ENCODE results near the gene ANP32A.

The ANP32A gene

DNA sequence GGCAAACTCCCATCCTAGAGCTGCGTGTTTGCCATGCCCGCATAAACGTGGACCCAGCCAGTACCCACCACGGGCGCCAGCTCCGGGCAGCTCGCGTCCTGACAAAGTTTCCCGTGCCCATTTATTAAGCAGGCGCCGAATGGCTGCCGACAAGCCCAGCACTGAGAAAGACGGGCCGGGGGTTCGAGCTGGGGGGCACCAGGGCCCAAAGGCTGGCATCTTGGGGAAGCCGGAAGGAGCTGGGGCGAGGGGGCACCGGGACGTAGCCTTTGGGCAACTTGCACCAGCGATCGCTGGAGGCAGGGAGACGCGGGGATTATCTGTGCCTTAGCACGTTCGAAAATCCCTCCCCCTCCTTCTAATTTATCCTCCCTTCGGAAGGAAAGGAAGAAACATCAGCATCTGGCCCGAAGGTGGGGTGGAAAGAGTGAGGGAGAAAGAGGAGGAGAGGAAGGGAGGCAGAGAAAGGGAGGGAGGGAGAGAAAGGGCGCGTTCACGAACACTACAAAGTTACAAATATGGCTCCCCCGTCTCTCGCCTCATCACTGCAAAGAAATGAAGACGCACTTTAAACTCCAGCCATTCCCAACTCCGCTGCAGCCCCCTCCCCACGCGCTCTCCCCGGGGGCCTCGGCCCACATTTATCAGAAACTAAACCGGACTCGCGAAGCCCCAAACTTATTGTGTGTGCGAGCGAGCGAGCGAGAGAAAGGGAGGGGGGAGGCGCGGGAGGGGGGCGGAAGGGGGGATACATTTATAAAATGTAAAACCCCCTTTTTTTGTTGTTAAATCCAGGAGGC, 1.0 kb downstream of the ANP32A start:
- DNase-seq: no peak

DNA sequence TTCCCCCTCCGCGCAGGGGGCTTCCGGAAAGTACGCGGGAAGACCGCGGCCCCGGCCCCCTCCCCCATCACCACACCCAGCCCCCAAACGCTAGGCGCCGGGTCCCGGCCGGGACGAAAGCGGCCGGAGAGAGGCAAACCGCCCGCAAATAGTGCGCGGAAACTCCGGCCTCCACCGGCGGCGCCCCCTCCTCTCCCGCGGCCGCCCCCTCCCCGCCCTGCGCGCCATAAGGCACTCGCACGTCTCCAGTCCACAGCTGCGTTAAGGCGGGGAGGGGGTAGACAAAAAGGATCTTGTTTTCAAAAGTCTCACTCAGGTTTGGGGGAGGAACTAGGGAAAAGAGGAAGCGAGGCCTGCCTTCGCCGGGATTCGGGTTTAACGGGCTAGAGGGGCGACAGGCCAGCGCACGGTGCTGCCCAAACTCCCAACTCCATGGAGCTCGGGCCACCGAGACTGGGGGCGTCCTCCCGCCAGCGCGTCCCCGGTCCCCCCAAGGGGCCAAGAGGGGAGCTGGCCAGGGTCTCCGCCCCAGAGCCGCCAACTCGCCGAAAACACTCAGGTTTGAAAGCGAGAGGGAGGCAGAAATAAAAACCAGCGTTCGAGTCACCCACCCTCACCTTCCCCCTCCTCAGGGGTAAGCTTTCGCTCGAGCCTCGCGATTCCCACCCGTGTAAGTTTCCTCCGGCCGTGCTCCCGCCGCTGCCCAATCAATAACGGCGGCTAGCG, 1.8 kb downstream of the ANP32A start:
- DNase-seq: no peak

DNA sequence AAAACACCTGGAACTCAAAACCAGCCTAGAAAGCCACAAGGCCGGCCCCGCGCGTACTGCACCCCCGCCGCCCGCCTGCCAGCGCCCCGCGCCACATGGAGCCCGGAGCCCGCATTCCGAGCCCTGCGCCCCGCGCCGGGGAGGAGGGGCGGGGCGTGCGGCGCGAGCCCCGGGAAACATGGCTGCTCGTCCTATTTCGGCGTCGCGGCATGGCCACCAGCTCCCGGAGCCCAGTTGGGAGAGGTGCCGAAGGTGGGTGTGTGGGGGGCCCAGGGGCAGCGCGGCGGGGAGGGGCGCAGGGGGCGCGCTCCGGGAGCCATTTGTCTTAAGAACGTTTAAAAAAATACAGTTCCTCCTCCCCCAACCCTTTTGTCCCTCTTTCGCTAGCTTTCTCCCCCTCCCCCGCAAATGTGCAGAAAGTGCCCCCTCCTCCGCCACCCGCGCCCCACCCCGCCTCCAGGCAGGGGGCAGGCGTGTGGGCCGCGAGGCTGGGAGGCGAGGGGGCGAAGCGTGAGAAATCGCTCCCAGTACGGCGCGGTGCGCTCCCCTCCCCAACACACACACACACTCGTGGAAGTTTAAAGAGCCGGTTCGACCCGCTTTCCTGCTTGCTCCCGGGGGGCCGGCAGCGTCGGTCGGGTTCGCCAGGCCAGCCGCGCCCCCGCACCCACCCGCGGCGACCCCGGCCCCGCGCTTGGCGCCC, 2.5 kb downstream of the ANP32A start:
- DNase-seq: peak; percentile 47 to 62 (median 54)

DNA sequence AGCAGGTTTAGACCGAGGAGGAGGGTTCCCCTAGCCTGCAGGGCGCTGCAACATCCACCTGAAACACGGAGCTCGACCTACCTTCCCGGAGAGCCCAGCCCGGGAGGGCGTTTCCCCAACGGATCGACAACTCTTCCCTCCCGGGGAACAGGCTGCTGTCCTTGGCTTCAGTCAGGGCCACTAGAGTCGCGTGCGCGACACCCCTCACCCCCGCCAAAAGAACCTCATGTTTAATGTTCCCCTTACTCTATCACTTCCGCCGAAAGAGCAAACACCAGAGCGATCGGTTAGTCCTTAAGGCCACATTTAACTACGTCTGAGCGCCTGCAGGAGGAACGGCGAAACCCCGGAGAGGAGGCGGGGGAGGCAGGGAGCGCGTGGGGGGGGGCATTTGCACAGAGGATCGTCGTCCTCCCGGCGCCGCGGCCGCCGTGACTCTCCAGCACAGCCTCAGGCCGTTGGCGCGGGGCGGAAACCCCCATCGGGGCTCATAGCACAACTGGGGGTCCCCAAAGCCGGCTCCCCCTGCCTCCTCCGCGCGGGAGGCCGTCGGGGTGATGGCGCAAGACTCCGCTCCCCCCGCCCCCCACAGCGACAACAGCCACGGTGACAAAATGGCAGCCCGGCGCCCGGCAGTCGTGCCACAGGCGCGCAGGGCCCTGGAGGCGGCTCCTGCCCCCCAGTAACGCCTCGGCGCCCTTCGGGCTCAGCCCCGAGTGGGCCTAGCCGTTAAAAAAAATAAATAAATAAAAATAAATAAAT, 3.2 kb downstream of the ANP32A start:
- DNase-seq: peak; percentile 57 to 75 (median 70)

DNA sequence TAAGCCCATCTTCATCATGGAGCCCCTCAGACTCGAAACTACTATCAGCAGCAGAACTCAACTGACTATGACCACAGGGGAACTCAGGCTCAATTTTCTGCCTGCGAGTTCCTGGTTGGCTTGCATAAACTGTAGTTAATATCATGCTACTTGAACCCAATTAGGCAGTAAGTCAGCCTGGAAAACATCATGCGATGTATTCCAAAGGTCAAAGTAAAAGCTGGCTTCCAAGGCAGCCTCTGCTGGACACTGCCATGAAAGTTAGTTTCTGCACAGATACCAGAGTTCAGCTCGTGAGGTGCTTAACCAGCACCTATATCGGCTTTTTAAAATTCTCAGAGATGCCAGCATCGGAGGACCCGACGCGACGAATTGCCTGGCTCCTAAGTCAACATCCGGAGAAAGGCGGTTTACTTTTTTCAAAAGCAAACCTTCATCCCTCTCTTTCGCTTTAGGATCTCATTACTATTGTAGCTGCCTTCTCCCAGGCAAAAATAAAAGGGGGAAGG, 3.8 kb downstream of the ANP32A start:
- DNase-seq: no peak

DNA sequence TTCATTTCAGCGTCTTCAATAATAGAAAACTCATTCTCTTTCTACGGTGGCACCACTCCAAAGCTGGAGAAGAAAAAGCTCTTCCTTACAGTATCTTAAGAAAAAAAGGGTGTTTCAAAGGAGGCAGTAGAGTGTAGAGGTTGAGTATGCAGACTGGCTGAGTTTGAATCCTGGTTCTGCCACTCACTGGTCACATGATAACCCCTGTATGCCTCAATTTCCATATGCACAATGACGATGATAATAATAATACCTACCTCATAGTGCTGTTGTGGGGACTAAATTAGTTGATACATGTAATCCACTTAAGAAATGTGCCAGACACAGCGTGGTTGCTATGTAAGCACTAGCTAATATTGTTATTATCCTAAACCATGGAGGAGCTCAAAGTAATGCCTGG, 4.5 kb downstream of the ANP32A start:
- no peak for DNase-seq

DNA sequence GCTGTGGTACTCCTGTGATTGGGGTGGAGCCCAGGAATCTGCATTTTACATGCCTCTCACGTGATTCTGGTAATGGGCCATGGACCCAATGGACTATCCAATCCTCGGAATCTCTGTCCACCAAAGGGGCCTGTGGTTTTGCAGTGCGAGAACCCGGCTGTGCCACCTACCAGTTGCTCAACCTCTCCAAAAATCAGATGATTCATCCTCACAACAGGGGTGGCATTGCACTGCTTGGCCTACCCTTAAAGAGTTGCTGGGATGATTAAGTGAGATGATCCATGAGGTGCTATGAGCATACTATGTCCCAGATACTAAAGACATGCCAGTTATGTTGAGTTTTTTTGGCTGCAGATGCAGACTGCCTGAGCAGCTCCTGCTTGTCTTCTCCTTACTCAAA, 5.1 kb downstream of the ANP32A start:
- DNase-seq: no peak

DNA sequence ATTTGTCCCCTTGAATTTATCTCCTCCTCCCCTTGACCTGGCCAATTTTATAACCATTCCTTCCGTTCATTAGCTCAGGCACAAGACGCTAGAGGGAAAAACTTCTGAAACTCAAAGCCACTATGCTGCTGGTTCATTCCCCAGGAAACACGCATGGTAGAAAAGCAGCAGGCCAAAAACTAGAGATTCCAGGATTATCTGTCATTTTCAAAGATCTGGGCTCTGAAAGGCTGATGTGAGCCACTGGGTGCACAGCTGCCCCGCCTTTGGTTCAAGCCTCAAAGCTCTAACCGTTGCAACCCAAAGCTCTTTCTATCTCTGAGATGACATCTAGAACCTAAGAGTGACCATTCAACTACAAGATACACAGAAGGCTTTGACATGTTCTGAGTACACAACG, 6.1 kb downstream of the ANP32A start:
- DNase-seq: no peak

DNA sequence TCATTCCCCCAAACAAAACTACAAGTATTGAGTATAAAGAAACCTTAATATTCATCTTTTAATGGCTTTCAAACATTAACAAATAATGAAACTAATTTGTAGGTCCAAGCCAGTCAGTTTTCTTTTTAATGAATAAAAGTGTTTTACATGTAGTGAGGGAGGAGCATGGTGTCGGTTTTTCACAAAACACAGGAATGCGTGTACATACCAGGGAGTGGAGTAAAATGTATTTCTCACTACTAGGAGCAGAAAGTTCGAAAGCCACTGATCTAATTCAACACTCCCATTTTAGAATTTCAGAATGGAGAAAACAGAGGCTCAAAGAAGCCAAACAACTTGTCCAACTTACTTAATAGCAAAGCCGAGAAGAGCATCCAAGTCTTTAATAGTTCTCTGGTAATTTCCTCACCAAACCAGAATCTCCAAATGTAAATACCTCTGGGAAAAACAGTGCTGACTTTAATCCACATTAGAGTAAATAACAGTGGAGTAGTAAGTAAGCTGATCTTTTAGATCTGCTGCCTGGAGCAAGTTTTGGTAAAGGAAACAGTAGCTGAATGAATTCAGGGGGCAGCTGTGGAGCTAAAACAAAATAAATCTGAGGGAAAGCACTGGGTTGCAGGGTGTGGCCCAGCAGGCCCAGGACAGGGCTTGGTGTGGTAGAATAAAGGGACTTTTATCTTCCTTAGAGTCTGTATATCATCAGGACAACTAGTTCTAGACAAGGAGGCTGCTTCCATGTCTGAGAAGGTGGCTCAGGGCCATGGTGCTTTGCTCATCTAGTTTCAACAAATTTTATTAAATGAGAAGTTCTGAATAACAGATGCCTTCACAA, 7.9 kb downstream of the ANP32A start:
- DNase-seq: no peak

DNA sequence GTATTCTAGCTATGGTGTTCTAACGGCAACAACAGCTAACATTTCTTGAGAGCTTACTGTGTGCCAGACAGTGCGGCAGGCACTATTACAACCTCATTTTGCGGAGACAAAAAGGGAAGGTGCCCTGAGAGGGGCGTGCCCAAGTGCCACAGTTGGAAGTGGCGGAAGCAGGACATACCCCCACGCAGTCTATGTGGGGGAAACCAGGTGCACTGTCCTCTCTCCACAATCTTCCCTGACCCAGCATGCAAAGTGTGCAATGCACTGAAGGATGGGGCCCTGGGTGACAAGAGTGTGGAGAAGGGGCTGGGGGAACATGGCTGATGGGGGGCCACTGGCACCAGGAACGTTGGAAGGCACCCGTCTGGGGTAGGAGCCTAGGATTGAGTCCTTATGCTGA, 8.6 kb downstream of the ANP32A start:
- DNase-seq: no peak

DNA sequence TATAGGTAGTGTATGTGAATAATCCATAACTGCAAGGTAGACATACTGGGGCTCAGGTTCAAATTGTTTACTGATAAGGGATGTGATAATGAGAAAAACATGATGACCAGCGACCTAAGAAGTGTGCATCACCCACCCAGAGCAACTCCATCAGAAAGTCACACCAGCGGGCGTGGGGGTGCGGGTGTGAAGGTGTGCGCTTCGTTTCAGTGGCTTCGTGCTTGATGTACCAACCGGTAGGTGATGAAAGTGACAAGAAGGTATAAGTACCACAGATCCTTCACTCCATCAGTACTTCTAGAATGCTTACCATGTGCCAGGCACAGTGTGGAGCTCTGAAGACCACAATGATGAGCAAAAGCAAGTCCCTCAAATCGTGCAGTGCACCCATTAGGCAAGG, 11.2 kb downstream of the ANP32A start:
- DNase-seq: no peak

DNA sequence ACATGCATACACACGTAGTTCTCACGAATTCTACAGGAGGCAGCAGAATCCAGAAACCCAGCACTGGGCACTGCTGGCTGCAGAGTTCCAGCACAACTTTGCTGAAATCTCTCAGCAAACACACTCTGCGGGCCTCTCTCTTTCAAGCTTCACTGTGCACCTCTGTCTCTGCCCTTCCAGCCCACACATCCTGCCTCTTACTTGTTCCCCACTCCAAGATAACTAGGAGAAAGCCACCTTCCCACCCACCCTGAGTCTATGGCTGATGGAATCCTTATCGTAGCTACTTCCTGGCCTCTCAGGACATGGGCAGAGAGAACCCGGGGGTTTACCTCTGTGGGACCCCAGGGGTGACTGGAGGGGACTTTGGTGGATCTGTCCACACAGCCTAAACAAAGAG, 11.9 kb downstream of the ANP32A start:
- DNase-seq: no peak

DNA sequence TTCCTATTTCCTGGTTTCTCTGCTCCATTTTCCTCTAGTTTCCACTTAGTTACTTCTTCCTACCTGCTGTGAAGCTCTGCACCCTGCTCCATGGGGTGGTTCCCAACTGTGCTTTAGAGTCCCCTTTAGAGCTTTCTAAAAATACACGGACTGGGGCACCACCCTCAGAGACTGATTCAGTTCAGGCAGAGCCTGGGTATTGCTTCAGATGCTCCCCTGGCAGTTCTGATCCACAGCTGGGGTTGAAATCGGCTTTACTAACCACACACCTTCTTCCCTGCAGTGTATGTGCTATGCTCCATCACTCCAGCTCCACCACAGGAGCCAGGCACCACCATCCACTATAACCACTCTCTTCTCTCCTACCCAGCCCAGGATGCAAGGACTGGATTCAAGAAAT, 12.6 kb downstream of the ANP32A start:
- DNase-seq: no peak

DNA sequence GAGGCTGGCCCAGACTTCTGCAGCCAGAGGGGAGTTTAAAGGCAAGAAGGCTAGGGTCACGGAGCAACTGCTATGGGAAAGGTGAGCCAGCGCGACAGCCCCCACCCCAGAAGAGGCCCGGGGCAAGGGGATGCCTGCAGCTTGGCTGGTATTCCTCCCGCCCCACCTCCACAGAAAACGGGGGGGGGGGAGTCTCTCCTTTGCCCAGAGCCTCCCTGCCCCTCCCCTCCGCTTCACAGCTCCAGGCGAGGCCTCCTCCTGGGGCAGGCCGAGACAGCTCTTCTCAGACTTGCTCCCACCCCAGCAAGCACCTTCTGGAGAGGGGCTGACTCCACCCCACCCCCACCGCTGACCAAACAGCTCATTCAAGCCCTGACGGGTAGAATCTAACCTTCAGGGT, 13.4 kb downstream of the ANP32A start:
- DNase-seq: no peak

DNA sequence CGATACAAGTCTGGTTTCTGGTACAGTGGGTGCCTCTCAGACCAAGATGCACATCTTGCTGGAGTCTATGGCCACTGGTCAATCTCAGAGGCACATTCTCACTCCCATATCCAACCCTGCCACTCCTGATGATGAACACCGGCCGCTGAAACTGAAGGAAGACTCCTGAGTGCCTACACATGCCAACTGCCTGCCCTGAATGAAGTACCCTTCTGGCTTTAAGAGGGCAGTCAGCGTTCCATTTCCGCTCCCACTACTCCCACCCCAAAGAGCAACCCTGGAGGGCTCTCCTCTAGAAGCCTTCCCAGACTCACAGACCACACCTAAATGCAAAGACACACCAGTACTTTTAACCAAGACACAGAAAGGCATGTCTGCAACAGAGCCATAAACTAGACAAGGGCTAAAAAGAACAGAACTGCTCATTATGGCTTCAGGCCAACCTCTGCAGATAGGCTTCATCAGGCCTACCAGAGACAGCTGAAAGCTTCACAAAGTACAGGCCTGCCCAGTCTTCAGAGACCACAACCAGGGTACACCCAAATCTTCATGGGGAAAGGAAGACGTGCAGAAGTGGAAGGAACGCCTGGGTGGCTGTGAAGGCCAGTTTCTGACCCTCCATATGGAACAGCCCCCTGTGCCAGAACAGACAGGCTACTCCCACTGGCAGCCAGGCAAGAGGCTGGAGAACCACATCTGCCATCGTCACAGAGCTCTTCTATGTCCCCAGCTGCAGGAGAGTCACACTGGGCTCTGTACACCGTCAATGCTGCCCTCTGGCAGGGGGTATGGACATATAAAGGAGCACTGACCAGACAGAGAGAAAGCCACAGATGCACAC, 14.3 kb downstream of the ANP32A start:
- DNase-seq: no peak

DNA sequence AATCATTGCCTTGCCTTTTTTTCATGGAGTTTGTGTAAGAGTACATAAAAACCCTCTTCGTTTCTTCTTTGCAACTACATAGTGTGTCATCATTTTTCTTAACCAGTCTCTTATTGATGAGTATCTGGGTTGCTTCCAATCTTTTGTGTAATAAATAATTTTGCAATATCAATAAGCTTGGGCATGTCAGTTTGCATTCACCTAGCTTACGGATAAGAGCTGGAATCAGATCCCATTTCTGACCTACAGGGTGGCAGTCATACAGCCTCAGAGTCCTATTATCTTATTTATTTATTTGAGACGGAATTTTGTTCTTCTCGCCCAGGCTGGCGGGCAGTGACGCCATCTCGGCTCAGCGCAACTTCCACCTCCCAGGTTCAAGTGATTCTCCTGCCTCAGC, 18.3 kb downstream of the ANP32A start:
- no peak for DNase-seq

DNA sequence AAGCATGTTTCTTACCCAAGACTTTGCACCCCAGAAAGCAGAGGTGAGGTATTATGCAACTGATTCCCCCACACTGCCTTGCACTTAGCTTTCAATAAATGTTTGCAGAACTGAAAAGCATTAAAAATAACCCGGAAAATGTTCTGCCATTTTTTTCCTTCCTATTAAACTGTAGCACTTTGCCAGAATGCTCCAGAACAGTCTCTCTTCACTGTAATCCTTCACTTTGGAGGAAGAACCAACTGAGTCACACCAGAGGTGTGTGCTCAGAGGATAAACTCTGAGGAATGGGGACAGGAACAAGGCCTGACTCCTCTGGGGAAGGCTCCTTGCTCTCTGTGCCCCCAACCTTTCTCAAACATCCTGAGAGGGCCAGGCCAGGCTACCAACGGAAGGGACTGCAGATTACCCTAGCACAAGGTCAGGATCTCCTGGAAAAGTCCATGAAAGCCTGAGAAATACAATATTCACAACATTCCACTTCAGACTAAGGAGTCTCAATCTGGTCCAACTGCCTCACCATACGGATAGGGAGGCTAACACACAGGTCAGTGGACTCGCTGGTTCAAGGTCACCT, 19.0 kb downstream of the ANP32A start:
- no peak for DNase-seq

DNA sequence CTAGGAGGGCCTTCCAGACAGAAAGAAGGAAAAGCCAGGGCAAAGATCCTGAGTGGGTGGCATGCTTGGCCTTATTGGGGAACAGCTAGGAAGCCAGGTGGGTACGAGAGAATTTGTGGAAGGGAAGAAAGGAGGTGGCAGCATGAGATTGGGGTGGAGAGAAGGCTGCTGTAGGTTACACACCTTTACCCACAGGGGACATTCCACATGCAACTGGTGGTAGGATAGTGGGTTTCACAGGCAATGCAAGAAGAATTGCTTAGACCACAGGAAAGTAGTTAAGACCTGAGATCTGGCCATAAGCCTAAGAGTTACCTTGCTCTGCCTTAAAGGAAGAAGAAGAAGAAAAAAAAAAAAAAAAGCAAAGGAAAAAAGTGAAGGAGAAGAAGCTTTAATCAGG, 19.8 kb downstream of the ANP32A start:
- DNase-seq: no peak

DNA sequence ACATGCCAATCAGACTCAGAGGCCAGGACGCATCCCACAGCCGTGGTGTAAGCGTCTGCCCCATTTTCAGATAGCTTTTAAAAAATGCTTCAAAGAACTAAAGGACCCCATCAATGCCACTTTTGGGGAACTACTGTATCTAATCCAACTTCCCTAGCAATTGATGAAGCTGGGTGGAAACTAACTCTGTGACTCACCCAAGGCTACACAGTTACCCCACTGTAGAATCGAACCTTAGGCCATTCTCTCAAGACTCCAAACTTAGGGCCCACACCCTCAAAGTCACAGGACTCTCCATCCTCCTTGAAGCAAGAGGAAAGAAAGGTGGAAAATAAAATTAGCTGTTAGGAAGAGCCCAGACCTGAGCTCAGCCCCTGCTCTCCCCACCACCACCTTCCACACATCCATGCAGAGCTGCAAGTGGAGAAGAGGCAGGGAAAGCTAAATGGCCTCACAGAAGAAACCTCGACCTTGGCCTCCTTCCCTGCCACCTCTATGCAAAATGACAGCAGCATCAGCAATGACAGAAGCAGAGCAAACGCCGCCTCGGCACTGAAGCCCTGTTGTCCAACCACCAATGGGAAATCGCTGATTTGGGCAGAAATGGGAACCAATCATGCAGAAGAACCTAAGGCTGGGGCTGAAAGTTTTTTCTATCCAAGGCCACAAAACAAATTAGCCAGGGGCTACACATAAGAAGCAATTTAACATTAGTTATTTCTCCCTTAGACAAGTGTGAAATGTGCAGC, 22.2 kb downstream of the ANP32A start:
- no peak for DNase-seq
